GM19193 (cell line): ENCODE results near the gene TINCR.

ENCODE experiments used
- POLR2A ChIP-seq: IDR thresholded peaks from 4 replicates; pipeline ENCODE4 v1.6.1; 2011; ENCODE audit not compliant: insufficient read depth, insufficient read length; ENCODE audit errors: extremely low read depth

TINCR gene

DNA sequence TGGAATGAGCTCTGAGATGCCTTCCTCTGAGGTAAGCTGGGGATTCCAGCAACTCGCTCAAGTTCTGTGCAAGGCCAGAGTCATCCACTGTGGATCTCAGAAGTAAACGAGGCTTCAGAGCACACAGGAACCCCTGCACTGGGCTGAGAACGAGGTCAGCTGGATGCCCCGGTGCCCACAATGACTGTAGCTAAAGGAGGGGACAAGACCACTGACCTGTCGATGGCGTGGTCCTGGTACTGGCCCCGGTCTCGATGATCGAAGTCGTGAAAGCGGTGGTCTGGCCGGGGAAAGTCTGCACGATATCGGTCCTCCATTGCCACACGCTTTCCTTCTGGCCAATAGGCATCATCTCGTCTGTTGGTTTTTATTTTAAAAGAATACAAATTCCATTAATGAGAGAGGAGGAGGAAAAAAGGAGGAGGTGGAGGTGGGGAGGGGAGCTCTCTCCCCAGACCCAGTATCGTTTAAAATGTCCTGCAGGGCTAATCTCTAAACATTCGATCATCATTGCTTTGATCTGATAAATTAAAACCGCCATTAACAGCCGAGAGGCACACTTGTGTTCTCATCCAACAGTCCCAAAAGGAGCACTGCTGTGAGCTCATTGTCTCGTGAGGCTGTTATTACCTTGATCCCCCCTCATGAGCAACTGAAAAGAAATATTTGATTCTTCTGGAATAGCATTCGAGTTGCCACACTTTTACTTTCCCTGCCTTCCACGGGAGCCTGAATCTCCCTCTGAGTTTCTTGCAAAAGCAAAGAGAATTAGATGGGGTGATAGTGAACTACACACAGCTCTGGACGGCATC is 25.0 kb upstream of the TINCR start:
- no peak for TF ChIP-seq POLR2A

DNA sequence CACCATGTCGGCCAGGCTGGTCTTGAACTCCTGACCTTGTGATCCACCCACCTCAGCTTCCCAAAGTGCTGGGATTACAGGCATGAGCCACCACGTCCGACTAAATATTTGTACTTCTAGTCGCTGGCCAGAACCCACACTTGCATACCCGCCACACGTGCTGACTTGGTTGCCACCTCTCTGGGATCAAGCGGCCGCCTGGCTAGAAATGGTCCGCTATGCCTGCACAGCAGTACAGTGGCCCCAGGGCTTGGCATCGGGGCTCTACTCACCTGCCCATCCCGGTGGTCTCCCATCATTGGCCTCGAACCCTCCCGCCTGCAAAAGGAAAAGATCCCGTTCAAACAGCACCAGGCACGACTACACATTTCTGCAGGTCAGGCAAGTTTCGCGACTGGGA is 23.7 kb upstream of the TINCR start:
- TF ChIP-seq POLR2A = no peak

DNA sequence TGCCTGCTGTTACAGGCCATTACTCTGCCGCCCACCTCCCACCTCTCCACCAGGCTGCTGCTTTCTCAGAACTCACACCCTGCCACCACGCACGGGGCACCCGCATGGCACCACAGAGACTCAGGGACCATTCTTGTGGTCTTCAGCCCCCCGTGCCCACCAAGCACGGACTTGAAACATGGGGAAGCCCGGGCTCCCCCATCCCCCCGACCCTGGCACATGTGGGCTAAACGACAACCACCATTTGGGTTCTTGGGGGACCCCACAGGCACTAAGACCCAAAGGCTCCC is 23.1 kb upstream of the TINCR start:
- no peak for TF ChIP-seq POLR2A

DNA sequence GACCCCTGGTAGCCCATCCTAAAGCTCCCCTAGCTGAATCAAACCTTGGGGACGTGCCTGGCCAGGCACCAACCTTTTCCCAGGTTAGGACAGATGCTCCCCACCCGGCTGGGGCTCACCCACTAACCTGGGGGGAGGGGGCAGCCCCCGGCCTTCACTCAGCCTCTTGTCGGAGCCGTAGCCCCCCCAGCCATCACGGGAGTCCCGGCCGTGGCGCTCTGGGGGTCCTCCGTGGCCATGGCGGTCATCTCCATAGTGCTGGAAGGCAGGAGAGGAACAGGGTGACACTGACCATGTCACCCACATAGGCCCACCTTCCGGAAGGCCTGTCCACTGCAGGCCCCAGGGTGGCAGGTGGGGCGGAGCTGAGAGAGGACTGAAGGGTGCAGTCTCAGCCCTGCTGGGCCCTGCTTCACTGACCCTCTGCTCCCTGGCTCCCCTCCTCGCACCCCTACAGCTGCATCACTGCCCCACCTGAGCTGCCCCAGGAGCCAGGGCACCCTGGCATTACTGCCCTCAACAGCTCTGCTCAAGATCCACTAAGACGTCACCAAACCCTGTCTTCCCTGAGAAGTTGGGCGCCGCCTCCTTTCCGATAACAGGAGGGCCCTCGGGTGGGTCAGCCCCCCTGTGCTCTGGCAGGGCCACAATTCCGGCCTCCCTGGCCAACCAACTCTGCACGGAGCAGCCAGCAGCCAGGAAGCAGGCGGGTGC is 22.6 kb upstream of the TINCR start:
- no peak for TF ChIP-seq POLR2A

DNA sequence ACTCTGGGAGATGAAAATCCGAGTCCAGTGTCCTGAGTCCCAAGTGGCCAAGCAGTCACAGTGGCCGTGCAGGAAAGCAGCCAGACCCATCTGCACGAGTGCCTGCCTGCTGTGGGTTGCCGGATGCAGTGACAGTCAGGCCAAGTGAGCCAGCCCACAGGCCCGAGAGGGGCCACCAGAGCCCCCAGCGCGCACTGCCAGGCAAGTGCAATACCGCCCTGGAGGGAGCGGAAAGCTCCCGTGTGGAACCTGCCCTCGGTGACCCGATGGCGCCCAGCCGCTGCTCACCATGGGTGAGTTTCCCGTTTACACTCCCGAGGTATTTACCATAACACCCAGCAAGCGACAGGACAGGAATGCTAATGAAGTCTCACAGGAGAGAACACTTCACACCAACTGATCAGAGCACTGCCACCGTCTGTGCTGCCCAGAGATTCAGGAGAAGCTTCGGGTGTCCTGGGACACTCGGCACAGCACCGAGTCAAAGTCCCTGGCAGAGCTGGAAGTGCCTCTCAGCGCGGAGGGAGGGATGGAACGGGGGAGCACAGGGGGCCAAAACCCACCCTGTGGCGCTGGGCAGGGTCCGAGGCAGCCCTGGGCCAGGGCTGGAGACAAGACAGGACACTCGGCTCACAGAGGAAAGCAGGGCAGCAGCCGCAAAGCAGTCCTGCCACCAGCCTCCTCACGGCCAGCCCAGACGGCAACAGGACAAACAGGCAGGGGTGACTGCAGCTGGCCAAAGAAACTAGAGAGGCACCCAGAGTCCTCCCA is 21.3 kb upstream of the TINCR start:
- TF ChIP-seq POLR2A = no peak

DNA sequence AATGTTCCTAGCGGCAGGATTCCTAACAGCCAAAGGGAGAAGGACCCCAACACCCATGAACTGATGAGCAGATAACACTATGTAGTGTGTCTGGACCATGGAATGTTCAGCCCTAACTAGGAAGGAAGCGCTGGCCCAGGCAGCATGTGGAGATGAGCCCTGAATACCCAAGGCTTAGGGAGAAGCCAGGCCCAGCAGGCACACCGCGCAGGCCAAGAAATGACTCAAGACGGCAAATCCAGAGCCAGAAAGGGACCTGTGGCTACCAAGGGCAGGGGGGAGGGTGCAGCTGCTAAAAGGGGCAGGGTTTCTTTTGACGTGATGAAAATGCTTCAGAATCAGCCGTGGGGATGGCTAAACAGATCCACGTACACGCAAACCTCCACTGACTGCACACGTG is 20.7 kb upstream of the TINCR start:
- TF ChIP-seq POLR2A = no peak

DNA sequence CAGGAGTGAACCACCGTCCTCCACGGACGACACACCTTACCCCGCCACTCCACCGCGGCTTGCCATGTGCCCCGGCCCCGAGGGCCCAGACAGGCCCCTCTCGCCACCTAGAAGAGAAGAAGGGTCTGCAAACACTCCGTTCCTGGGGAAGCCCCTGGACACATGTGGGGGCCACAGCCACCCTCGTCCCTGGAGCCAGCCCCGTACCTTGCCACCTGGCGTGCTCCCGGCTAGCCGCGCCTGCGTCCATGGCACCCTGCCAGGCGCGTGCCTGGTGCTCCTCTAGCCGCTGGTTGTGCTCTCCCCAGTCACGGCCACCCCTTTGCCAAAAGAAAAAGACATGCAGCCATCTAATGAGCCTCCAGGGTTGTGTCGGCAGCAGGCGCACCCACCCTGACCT is 19.9 kb upstream of the TINCR start:
- no peak for TF ChIP-seq POLR2A

DNA sequence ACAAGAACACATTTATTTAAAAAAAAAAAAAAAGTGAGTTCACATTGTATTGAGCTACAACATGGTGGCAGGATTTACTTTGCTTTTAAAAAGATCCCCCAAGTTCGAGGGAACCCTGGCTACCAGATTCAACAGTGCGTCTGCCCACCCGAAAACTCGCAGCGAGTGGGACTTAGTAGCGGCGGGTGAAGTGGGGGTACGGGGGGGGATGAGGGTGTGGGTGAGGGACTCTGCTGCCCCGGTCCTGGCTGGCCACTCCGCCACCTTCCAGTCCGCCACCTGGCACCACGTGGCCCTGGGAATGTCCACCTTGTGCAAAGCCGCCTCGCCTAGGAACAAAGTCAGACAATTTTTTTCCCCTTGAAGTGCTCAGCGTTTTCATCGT is 19.3 kb upstream of the TINCR start:
- no peak for TF ChIP-seq POLR2A

DNA sequence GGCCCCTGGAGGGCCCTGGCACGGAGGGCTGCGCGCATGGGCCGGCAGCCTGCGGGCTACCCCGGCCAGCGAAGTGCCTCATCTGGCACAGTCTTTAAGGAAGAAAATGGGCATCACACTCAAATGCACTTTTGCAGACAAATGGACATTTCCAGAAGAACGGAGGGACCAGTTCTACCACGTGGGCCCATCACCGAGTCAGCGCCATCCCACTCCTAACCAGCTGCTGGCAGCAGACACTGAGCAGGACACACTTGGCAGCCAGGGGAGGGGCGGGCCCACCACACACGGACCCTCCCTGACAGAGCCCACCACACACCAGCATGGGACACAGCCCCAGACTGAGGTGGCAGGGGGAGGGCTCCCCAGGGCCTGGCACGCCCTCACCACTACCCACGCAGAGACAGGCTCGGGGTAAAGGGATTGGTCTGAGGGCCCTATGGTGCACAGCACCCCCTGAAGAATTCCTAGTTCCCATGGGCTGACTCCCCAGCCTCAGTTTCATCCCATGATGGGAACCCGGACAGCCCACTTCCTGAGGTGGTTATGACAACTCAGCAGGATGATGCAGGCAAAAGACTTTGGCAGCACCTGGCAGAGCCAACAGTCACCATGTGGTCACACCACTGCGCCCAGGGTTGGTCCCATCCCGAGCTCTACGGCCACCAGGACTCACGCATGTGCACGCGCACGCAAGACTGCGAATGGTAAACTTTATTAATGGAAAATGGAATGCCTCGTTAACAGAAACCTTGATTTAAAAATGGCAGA is 18.7 kb upstream of the TINCR start:
- TF ChIP-seq POLR2A = no peak

DNA sequence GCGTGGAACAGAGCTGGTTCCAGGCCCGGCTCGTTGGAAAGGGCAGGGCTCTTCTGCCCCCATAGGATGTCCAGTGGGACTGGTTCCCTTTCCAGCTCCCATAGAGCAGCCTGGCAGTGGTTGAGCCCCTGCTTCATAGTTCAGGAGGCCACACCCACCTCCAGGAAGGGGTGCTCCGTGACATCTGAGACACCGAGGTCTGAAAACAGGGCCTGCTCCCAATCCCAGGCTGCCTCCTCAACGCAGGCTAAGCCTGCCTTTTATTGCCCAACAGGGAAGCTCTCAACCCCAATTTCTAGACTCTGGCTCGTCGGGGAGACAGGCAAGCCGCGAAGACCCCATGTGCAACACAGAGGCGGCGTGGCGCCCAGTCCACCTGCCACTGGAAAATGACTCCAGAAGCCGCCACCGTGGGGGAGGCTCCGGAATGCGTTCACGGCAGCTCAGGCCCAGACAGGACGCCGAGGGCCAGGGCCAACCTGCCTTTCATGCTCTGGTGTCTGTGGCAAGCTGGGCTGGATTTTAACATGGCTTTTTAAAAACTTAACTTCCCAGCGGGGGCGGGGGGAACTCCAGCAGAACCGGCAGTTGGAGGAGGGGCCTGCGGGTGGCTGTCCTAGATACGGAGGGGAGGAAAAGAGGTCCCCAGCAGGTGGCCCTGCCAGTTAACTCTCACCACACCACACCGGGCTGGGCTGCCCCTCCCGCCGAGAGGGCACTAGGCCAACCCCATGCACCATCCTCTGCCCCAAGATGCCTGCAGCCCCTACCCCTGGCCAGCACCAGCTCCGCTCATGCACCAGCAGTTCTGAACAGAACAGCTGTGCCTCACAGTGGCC is 17.9 kb upstream of the TINCR start:
- no peak for TF ChIP-seq POLR2A

DNA sequence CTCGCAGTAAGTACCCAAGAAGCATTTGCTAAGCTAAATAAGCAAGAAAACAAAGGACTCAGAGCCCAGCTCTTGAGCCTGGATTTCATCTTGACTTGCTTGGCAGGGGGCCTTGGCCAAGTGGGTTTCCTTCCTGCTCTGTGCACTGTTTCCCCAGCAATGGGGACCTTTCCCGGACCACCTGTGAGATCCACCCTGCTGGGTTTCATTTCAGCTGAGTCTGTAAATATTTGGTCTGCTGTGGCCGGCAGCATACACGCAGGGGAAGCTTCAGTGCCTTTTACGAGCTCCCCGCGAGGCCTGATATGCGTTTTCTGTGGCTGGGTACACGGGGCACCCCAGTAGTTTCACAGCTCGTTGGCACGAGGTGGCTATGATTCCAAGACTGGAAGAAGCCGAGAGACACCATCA is 12.4 kb upstream of the TINCR start:
- TF ChIP-seq POLR2A = no peak

DNA sequence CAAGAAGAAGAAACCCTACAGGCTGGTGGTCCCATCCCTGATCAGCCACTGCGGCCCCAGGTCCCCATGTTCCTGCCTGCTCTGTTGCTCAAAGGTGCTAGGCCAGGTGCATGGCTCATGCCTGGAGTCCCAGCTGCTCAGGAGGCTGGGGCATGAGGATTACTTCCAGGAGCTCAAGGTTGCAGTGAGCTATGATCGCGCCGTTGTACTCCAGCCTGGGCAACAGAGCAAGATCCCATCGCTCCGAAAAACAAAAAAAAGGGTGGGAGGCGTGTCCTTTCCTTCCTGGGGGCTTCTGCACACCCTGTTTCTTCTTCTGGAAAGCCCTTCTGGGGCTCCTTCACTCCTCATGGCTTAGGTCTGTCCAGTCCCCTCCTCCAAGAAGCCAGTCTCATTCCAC is 11.9 kb upstream of the TINCR start:
- no peak for TF ChIP-seq POLR2A

DNA sequence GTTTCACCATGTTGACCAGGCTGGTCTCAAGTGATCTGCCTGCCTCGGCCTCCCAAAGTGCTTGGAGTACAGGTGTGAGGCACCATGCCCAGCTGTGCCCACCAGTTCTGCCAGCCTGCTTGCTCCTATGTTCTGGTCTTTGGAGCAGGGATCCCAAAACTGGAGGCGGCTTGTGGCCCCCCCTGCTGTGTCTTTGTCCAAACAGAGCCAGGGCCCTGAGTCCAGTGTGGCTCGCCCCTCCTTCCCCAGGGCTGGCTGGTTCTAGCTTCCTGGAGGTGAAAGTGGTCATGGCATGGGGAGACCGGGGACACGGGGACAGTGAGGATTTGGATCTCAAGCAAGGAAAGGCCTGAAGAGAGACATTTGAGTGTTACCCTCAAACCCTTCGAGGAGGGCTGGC is 11.5 kb upstream of the TINCR start:
- no peak for TF ChIP-seq POLR2A
